HG02623 (cell line): ENCODE results near the gene ZFYVE28.
"Not testable (repeated sequence)": the region's sequence is repeated elsewhere in the genome, so short reads cannot be mapped to it uniquely, and the experiment has no call there.

Experiments used
- ATAC-seq: cut with Tn5 transposase; IDR thresholded peaks from one replicate; pipeline ENCODE4 v1.9.1; 2021; ENCODE audit warnings: moderate library complexity; ENCODE audit not compliant: unreplicated experiment

ZFYVE28 gene

GRCh38 chr4:2446656-2447564, 28.5 kb upstream of the ZFYVE28 start:
- ATAC-seq = no peak

GRCh38 chr4:2445571-2445970, 27.1 kb upstream of the ZFYVE28 start:
- no peak for ATAC-seq

- no peak for ATAC-seq
Measured at GRCh38 chr4:2445130-2445529, 26.7 kb upstream of the ZFYVE28 start.

- no peak for ATAC-seq
Measured at GRCh38 chr4:2443956-2444740, 25.7 kb upstream of the ZFYVE28 start.

GRCh38 chr4:2443061-2443730, 24.8 kb upstream of the ZFYVE28 start:
- no peak for ATAC-seq

GRCh38 chr4:2442175-2442993, 23.9 kb upstream of the ZFYVE28 start:
- ATAC-seq = no peak

- peak; percentile 73 for ATAC-seq
Measured at GRCh38 chr4:2441393-2442174, 23.1 kb upstream of the ZFYVE28 start.

GRCh38 chr4:2438822-2439718, 20.6 kb upstream of the ZFYVE28 start:
- ATAC-seq = no peak

GRCh38 chr4:2437475-2438215, 19.2 kb upstream of the ZFYVE28 start:
- no peak for ATAC-seq

GRCh38 chr4:2436761-2437474, 18.5 kb upstream of the ZFYVE28 start:
- ATAC-seq = no peak

- no peak for ATAC-seq
Measured at GRCh38 chr4:2436301-2436700, 17.9 kb upstream of the ZFYVE28 start.

- no peak for ATAC-seq
Measured at GRCh38 chr4:2434420-2434819, 16.0 kb upstream of the ZFYVE28 start.

GRCh38 chr4:2433609-2434350, 15.3 kb upstream of the ZFYVE28 start:
- no peak for ATAC-seq

- no peak for ATAC-seq
Measured at GRCh38 chr4:2432991-2433530, 14.6 kb upstream of the ZFYVE28 start.

- no peak for ATAC-seq
Measured at GRCh38 chr4:2432004-2432403, 13.6 kb upstream of the ZFYVE28 start.

- not testable (repeated sequence) for ATAC-seq
Measured at GRCh38 chr4:2429945-2430757, 11.7 kb upstream of the ZFYVE28 start.
